ENCODE measurements around the gene ACOXL.

Gene ACOXL

DNA sequence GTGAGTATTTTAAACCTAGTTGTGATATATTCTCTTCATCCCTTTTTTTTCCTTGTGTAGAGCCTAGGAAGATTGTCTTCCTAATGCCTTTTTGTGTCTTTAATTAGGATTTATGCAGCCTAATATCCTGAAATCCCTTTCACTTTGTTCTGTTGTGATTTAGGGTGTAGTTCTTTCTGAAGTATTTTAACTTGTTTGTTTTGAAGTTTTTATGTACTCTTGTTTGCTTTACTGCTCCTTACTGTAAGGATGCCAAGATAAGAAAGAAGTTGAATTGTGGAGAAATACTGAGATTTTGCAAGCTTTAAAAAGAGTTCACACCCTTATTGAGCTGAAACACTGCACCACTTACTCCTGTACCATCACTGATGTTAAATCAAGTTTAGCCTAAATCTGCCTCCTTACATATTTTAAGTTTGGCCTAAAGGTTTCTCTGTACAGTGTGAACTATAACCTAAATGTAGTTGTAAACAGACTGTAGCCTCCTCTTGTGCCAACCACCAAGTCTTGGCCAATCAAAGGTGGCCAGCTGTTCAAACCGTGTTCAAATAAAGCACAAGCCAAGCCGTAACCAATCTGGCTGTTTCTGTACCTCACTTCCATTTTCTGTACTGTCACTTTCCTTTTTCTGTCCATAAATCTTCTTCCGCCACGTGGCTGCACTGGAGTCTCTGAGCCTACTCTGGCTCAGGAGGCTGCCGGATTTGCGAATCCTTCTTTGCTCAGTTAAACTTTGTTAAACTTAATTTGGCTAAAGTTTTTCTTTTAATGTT is 17.7 kb upstream of the ACOXL start:
- Histone ChIP-seq H4K20me1 (ENCODE audit: insufficient read depth, low read length) (no peaks in the 10 kb centered on the region), H3K4me2 (ENCODE audit: low read length) (no peak overlapping the region), H3K36me3 (ENCODE audit: insufficient read depth, low read length) (no peaks in the 10 kb centered on the region), H3K27ac (ENCODE audit: low read depth, low read length, poor library complexity, severe bottlenecking) (no peak overlapping the region), H3K27me3 (ENCODE audit: insufficient read depth, low read length) (peaks cover 7% of the 10 kb centered on the region), H3F3A (ENCODE audit: insufficient read depth, low read length) (no peaks in the 10 kb centered on the region), H2AFZ (ENCODE audit: low read length) (no peak overlapping the region), H3K9me3 (ENCODE audit: low read length) (no peaks in the 10 kb centered on the region), H3K79me2 (ENCODE audit: insufficient read depth, low read length) (no peaks in the 10 kb centered on the region), H3K9ac (ENCODE audit: low read length) (no peak overlapping the region), H3K4me3 (ENCODE audit: low read depth, low read length, poor library complexity, severe bottlenecking) (no peak overlapping the region), H3K4me1 (ENCODE audit: insufficient read depth, low read length, severe bottlenecking) (no peaks in the 10 kb centered on the region), H3K9me2 (ENCODE audit: low read depth, low read length) (no peaks in the 10 kb centered on the region)
- TF ChIP-seq CTCF (IDR thresholded peaks at IDR 0.05; ENCODE audit: low read length) (no peak), EZH2 (IDR thresholded peaks at IDR 0.05; ENCODE audit: borderline replicate concordance, low read length) (no peak)

DNA sequence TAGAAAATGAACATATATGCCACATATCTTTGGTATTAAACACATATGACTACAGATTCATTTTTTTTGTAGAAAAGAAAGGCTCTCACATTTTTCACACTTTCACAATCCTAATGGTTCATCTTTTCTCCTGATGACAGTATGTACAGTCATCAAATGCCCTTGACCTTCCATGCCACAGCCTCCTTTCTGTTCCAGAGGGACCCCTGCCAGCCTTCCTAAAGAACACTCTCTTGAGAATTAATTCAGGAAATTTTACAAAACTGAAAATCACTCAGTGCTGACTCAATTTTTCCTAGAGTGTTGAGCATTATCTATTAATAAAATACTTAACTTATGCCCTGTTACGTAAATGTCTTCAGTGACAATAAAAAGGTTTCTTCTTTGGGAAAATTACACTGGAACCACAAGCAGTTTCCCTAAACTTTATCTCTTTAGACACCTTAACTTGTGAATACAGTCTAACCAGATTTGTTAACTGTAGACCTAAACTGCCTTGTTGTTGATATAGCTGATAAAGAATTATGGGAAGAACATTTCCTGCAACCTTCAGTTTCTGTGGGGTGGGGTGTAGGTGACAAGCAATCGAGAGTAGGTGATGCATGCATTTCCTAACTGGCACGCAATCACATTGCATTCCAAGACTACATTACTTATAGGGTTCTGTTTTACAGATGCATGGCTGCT is 15.3 kb upstream of the ACOXL start:
- Histone ChIP-seq H3K9me3 (ENCODE audit: low read length) (no peaks in the 10 kb centered on the region), H3K4me1 (ENCODE audit: insufficient read depth, low read length, severe bottlenecking) (no peaks in the 10 kb centered on the region), H3K27me3 (ENCODE audit: insufficient read depth, low read length) (peaks cover 7% of the 10 kb centered on the region), H3F3A (ENCODE audit: insufficient read depth, low read length) (no peaks in the 10 kb centered on the region), H2AFZ (ENCODE audit: low read length) (no peak overlapping the region), H3K4me2 (ENCODE audit: low read length) (no peak overlapping the region), H4K20me1 (ENCODE audit: insufficient read depth, low read length) (no peaks in the 10 kb centered on the region), H3K9me2 (ENCODE audit: low read depth, low read length) (no peaks in the 10 kb centered on the region), H3K79me2 (ENCODE audit: insufficient read depth, low read length) (no peaks in the 10 kb centered on the region), H3K4me3 (ENCODE audit: low read depth, low read length, poor library complexity, severe bottlenecking) (no peak overlapping the region), H3K27ac (ENCODE audit: low read depth, low read length, poor library complexity, severe bottlenecking) (no peak overlapping the region), H3K9ac (ENCODE audit: low read length) (no peak overlapping the region), H3K36me3 (ENCODE audit: insufficient read depth, low read length) (no peaks in the 10 kb centered on the region)
- TF ChIP-seq EZH2 (IDR thresholded peaks at IDR 0.05; ENCODE audit: borderline replicate concordance, low read length) (no peak), CTCF (IDR thresholded peaks at IDR 0.05; ENCODE audit: low read length) (no peak)

- H3K4me1 ChIP-seq (ENCODE audit: insufficient read depth, low read length, severe bottlenecking) = no peaks in the 10 kb centered on the region
- no peak overlapping the region for H3K4me3 ChIP-seq (ENCODE audit: low read depth, low read length, poor library complexity, severe bottlenecking)
- no peaks in the 10 kb centered on the region for H4K20me1 ChIP-seq (ENCODE audit: insufficient read depth, low read length)
- no peaks in the 10 kb centered on the region for H3K9me2 ChIP-seq (ENCODE audit: low read depth, low read length)
- H2AFZ ChIP-seq (ENCODE audit: low read length) = no peak overlapping the region
- H3K27me3 ChIP-seq (ENCODE audit: insufficient read depth, low read length) = peaks cover 7% of the 10 kb centered on the region
- H3K79me2 ChIP-seq (ENCODE audit: insufficient read depth, low read length) = no peaks in the 10 kb centered on the region
- no peaks in the 10 kb centered on the region for H3F3A ChIP-seq (ENCODE audit: insufficient read depth, low read length)
- H3K4me2 ChIP-seq (ENCODE audit: low read length) = no peak overlapping the region
- H3K9ac ChIP-seq (ENCODE audit: low read length) = no peak overlapping the region
- no peaks in the 10 kb centered on the region for H3K9me3 ChIP-seq (ENCODE audit: low read length)
- H3K27ac ChIP-seq (ENCODE audit: low read depth, low read length, poor library complexity, severe bottlenecking) = no peak overlapping the region
- TF ChIP-seq EZH2 (IDR thresholded peaks at IDR 0.05; ENCODE audit: borderline replicate concordance, low read length) (no peak), CTCF (IDR thresholded peaks at IDR 0.05; ENCODE audit: low read length) (no peak)
- H3K36me3 ChIP-seq (ENCODE audit: insufficient read depth, low read length) = no peaks in the 10 kb centered on the region
These were observed 14.6 kb upstream of the ACOXL start for GRCh38 chr2:110717734-110718133.
